T47D (cell line): ENCODE data around the gene SLC7A6.

Experiments used
- DNase-seq, 2 experiments: peaks; one replicate each; pipeline versions ENCODE4 v3.0.0 to v3.0.0-alpha.2; 2011 to 2012; ENCODE audit warnings: low read depth in 1 of 2, low spot score in 1 of 2
- JUND ChIP-seq: IDR thresholded peaks from 2 replicates; pipeline ENCODE4 v1.6.1; 2012; ENCODE audit warnings: low read depth
- in situ Hi-C: cut with HindIII; loops from 2 replicates; pipeline ENCODE4 v1.10.0; 2016; ENCODE audit warnings: low sequenced_read_pairs, low pct_unique_long_range_greater_than_20kb

SLC7A6 gene

DNA sequence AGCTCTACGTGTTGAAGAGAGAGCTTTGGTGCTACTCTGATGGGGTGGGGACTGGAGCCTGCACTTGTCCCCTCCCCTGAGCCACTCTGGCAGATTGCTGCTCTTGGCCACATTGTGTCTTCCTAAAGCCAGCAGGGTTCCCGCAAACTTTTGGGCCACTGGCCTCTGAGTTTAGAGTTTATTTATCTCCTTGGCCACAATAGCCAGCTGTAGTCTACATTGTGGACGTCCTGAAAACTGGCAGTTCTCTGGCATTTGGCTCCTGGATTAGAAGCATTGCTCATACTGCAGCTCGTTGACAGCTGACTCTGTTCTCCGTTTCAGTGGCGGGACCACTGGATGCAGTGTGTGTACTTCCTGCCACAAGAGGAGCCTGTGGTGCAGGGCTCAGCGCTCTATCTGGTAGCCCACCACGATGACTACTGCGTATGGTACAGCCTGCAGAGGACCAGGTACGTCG lies 81.1 kb downstream of the SLC7A6 start:
- TF ChIP-seq JUND: no peak
- no peak for DNase-seq
- in situ Hi-C loops: no loop called here

DNA sequence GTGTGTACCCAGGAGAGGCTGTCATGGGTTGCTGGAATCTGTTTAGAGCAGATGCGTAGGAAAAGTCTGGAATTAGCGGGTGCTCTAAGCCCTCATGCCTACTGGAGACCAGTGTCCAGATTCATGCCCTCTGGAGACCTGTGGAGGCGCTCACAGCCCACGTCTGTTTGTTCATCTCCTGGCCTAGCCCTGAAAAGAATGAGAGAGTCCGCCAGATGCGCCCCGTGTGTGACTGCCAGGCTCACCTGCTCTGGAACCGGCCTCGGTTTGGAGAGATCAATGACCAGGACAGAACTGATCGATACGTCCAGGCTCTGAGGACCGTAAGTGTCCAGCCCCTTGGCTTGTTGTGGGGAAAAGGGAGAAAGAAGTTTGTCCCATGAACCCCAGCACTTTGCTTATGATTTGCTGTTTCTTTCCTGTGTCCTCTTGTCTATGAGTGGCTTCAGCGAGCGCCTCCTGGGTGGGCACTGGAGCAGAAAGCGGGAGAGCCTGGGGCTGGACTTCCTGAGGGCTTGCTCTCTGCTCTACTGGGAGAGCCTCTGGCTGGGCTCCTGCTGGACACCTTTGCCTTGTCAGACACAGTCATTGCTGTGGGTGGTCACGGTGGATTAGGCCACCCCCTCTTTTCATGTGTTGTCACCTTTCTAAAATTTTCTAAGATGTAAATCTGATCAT lies 81.8 kb downstream of the SLC7A6 start:
- no peak for TF ChIP-seq JUND
- no peak for DNase-seq
- in situ Hi-C loops: no loop called here

DNA sequence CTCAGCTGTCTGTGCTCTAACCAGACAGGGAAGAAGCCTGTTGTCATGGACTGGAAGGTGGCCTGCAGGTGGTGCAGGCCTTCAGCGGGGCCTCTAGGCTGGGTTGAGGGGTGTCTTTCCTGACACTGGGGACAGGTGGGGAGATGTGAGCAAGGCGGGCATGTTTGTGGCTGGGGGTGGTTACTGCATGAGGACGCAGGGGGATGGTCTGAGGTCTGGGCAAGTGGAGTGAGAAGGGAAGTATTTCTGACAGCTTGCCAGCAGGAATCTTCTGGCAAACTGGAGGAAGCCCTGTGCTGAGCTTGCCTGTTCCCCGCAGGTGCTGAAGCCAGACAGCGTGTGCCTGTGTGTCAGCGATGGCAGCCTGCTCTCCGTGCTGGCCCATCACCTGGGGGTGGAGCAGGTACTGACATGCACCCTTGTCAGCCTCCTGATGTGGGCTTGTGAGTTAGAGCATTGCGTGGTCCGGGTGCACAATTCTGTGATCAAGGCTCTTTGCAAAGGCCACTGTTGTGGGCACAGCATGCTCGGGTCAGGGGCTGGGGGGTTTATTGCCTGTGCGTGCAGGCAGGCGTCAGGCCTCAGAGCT lies 82.7 kb downstream of the SLC7A6 start:
- TF ChIP-seq JUND: no peak
- DNase-seq: no peak
- in situ Hi-C loops: no loop called here

DNA sequence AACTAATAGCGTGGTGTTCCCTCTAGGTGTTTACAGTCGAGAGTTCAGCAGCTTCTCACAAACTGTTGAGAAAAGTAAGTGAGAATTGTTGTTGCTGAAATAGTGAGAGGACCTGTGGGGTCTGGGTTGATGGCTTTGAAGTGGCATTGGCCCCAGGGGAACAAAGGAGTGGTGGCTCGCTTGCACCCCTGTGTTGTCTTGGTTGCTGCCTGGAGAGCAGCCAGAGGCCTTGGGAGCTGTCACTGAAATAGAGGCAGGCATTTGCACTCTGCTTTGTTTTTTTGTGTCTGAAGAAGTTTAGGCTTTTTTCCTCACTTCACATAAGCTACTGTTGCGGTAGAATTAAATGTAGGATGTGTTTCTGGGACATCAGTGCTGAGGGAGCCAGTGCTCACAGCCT lies 83.3 kb downstream of the SLC7A6 start:
- TF ChIP-seq JUND: no peak
- no peak for DNase-seq
- in situ Hi-C loops: no loop called here

- TF ChIP-seq JUND: no peak
- in situ Hi-C loops: no loop called here
- no peak for DNase-seq
Observed at GRCh38 chr16:68348639-68349445, 84.5 kb downstream of the SLC7A6 start.

DNA sequence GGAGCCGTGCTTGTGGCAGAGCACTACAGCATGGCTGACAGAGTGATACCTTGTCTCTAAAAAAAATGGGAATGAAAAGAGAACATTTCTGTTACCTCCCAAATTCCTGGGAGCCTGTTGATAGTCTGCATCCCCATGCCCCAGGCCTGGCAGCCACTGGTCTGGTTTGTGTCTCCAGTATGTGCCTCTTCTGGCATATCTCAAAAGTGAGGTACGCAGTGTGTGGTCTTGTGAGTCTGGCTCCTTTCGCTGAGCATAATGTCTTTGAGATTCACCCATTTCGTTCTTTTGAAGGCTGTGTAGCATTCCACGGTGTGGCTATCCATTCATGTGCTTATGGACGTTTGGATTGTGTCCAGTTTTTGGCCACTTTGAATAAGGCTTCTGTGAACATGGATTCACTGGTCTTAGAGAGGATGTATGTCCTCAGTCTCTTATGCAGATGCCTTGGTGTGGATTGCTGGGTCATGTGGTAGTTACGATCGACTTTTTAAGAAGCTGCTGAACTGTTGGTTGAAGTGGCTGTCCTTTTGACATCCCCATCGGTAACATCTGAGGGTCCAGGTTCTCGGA lies 85.6 kb downstream of the SLC7A6 start:
- no peak for DNase-seq
- in situ Hi-C loops: no loop called here
- TF ChIP-seq JUND: no peak

GRCh38 chr16:68350813-68351350 lies 86.6 kb downstream of the SLC7A6 start:
- in situ Hi-C loops: no loop called here
- no peak for DNase-seq
- no peak for TF ChIP-seq JUND
